NCI-H146 (cell line): ENCODE results near the gene ADSS1.

Experiments
- DNase-seq: peaks from one replicate; lab custom pipeline; 2025; lab: John Stamatoyannopoulos, UW

Gene ADSS1

DNA sequence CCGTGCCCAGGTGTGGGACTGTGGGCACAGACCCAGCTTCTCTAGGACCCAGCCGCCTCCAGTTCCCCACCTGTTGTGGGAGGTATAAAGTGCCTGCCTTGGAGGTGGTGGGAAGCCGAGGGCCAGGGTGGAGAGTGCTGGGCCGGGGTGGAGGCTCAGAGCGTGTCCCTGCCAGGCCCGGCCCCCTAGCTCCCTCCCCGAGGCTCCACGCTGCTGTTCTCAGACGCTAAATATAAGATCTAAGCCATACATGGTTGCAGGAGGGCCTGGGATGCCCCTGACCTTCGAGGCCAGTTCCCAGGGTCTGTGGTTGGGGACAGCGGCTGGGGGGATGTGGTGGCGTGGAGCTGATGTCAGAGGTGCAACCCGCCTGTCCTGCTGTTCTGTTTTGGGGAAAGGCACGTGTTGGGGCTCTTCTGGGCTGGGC lies 23.8 kb upstream of the ADSS1 start:
- DNase-seq = no peak

DNA sequence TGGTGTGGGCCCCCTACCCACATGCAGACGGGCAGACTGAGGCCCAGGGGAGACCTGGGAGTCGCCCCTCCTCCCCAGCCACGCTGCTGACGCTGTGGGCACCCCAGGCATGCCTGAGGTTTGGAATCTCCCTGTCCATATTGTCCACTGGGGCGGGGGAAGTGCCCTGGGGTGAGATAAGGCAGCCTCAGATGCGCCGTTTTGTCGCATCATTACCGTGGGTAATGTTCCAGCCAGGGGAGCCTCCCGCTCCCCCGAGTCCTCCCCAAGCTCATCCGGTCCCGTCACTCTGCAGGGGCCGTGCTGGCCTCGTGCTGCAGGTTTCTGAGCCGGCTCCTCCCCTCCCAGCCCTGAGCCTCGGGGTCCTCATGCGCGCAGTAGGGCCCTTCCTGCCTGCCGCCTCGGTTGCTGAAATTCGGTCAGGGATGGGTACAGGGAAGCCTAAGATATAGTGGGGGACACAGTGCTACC lies 23.2 kb upstream of the ADSS1 start:
- no peak for DNase-seq

- DNase-seq = no peak
Observed at GRCh38 chr14:104701383-104702076, 22.5 kb upstream of the ADSS1 start.

DNA sequence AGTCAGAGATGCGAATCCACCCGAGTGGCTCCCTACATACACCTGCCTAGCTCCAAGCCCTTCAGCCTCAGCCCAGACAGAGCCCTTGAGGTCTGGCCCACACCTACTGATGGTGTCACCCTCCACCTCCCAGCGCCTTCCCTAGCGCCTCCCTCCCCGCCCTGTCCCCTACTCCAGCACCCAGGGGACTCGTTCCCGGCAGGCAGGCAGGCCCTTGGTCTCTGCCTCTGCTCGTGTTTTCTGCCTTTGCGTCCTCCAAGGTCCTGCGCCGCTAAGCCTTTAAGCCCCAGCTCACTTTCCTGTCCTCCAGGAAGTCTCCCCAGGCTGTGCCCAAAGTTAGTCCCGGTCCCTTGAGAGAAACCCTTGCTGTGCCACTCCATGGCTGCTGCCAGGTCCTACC lies 21.9 kb upstream of the ADSS1 start:
- no peak for DNase-seq

- no peak for DNase-seq
Observed at GRCh38 chr14:104702673-104703072, 21.4 kb upstream of the ADSS1 start.

- no peak for DNase-seq
Observed at GRCh38 chr14:104703269-104703668, 20.8 kb upstream of the ADSS1 start.

DNA sequence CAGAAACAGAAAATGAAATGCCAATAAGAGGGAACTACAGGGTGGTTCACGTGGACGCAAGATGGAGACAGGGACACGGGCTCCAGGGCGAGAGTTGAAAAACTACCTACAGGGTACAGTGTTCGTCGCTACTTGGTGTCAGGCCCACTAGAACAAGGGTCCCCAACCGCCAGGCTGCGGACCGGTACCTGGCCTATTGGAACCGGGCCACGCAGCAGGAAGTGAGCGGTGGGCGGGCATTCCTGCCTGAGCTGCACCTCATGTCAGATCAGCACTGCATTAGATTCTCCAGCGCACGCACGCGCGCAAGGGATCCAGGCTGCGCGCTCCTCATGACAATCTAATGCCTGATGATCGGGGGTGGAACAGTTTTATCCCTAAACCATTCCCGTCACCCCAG lies 19.8 kb upstream of the ADSS1 start:
- no peak for DNase-seq

DNA sequence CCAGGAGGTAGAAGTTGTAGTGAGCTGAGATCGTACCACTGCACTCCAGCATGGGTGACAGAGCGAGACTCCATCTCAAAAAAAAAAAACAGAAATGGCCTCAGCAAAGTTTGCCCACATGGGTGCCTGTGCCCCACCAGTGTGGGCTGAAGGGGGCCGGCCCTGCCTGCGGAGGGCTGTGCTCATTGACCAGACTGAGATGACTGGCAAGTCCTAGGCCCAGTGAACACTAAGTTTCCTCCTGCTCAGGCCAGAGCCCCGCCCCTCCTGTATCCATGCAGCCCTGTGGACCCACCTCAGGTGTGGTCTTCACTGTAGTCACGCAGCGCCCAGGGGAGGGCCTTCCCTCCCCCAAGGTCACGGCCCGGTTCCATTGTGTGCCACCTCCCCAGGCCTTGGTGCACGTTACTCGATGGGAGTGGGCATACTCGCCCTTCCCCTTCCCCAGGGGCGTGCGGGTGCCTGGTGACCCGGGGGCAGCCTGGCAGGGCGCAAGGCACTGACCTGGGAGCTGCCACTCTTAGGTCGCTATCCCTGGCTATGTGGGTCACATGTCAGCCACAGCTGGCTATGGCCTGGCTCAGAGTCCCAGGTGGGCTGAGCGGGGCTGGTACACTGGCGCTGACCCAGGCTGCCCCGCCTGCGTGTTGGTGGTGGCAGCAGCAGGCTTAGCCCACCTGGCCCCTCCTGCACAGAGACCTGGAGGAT lies 18.5 kb upstream of the ADSS1 start:
- DNase-seq = no peak

- peak; percentile 70 for DNase-seq
Observed at GRCh38 chr14:104706733-104707607, 17.1 kb upstream of the ADSS1 start.

DNA sequence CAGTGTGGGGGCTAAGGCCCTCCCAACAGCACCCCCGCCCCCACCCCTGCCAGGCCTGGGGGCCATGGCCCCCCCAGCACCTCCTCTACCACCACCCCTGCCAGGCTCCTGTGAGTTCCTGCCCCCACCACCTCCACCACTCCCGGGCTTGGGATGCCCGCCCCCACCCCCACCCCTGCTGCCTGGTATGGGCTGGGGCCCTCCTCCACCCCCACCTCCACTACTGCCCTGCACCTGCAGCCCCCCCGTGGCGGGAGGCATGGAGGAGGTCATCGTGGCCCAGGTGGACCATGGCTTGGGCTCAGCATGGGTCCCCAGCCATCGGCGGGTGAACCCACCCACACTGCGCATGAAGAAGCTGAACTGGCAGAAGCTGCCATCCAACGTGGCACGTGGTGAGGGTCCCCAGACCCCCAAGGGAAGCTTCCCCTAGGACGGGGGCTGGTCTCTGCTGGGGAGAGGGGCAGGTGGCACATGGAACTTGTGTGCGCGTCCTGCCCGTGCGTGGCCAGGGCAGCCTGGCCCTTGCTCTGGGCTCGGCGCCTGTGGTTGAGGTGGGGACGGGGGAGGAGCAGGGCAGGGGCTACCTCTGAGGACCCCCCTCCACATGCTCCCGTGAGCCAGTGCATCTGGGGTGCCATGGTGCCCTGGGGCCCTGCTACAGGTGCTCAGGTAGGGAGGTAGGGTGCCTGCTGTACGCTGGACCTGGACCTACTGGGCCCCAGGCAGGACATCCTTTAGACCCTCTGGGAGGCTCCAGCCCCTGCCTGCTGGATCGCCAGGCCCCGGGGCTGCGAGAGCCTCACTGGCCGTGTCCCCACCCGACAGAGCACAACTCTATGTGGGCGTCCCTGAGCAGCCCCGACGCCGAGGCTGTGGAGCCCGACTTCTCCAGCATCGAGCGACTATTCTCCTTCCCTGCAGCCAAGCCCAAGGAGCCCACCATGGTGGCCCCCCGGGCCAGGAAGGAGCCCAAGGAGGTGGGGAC lies 16.1 kb upstream of the ADSS1 start:
- peak; percentile 95 for DNase-seq

- DNase-seq = peak; percentile 78
Observed at GRCh38 chr14:104708606-104709268, 15.3 kb upstream of the ADSS1 start.

DNA sequence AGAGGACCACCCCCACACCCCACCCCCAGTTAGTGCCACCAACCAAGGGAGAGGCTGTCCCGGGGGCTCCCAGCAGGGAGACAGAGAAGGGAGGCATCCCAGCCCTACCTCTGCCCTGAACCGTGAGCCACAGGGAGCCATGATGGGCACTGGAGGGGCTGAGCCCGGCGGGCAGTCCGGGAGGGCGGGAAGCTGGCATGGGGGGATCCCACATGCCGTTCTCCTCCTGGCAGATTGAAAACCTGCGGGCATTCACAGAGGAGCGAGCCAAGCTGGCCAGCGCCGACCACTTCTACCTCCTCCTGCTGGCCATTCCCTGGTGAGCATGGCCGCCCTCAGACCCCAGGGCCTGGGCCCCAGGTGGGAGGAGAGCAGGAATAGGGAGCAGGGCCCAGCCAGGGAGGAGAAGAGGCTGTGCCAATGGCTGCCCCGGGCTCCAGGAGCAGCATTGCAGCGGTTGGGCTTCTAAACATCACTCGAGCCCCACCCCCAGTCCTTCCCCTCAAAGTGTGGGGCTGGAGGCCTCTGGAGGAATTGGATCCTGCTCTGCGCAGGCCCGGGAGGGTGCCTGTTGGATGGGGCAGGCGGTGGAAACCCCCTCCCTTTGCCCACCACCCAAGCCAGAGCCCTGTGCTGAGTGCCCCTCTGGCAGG lies 14.5 kb upstream of the ADSS1 start:
- no peak for DNase-seq

DNA sequence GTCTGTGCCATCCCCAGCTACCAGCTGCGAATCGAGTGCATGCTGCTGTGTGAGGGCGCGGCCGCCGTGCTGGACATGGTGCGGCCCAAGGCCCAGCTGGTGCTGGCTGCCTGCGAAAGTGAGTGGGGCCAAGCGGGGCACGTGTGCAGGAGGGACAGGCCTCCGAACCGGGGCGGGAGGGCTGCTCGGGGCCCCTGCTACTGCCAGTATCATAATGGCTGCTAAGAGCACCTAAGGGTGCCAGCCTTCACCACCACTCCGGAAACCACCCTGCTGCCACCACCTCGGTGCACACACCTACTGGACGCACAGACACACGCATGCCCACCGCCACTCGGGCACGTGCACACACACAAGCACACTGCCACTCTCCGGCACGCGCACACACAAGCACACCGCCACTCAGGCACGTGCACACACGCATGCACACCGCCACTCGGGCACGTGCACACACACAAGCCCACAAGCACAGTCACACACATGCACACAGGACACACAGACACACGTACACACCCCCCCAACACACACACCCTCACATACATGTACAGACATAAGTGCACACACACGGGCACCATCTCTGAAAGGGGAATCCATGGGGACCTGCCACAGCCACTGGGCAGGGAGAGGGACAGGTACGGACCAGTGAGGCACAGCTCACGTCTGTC lies 13.8 kb upstream of the ADSS1 start:
- no peak for DNase-seq

GRCh38 chr14:104712881-104713734 lies 10.9 kb upstream of the ADSS1 start:
- DNase-seq = no peak

- DNase-seq = no peak
Observed at GRCh38 chr14:104714066-104714465, 10.0 kb upstream of the ADSS1 start.

GRCh38 chr14:104714681-104715080 lies 9.3 kb upstream of the ADSS1 start:
- DNase-seq = no peak

GRCh38 chr14:104715416-104715815 lies 8.6 kb upstream of the ADSS1 start:
- DNase-seq = no peak

DNA sequence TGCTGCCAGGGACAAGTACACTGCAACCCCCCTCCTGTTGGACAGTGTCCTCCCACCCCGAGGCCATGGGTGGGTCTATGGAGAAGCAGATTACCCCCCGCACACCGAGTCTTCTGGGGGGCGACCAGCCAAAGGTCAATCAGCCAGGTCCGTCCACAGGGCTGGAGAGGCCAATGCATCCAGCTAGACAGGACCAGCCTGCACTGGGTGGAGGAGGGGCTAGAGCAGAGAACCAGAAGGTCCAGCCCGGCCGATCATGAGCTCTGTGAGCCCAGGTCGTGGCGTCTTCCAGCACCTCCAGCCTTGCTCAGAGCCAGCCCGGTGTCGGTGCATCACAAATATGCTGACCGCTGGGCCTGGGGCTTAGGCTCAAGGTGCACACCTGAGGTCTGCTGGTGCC lies 8.2 kb upstream of the ADSS1 start:
- DNase-seq = no peak

DNA sequence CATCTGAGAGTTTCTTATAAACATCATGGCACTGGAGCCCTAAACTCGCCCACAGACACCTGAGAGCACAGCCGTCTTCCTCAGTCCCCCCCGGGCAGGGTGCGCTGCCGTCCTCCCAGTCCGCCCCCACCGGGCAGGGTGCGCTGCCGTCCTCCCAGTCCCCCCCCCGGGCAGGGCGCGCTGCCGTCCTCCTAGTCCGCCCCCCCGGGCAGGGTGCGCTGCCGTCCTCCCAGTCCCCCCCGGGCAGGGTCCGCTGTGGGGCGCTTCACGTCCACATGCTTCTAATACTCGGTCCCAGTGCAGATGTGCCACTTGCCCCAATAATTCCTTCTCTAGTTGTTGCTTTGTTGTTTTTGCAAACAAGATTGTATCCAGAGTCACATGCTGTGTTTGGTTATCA lies 6.9 kb upstream of the ADSS1 start:
- no peak for DNase-seq
